Measurements from ENCODE around the gene TSHZ2. TPM values are rescaled to one million over a fixed set of nuclear protein-coding genes. Genes with fewer than 3 reads are reported as not detected.

The TSHZ2 gene
- total RNA-seq, 1 donor from 2014 or later = 1.2 TPM

GRCh38 chr20:53382263-53382844 is 410.2 kb downstream of the TSHZ2 start:
- FAIRE-seq (no peak), DNase-seq (ENCODE audit: low read depth) (no peak)
- Mint-ChIP-seq H3K36me3 (ENCODE audit: low read depth, unreplicated experiment) (no peaks in the 10 kb centered on the region), H3K9me3 (ENCODE audit: unreplicated experiment) (no peaks in the 10 kb centered on the region), H3K27me3 (ENCODE audit: low read depth, unreplicated experiment) (peaks cover 6% of the 10 kb centered on the region), H3K27ac (ENCODE audit: unreplicated experiment) (no peak overlapping the region), H3K4me1 (ENCODE audit: low read depth, unreplicated experiment) (no peaks in the 10 kb centered on the region), H3K4me3 (ENCODE audit: unreplicated experiment) (no peak overlapping the region)
- no peak overlapping the region for H2AFZ ChIP-seq (ENCODE audit: low read depth, low read length)
- H3K9ac ChIP-seq (ENCODE audit: low read length) = no peak overlapping the region
- H3K36me3 ChIP-seq (ENCODE audit: insufficient read depth, low read length) = no peaks in the 10 kb centered on the region
- no peaks in the 10 kb centered on the region for H3K4me1 ChIP-seq (ENCODE audit: insufficient read depth, low read length)
- H3K4me2 ChIP-seq (ENCODE audit: low read length) = no peak overlapping the region
- H3K27me3 ChIP-seq (ENCODE audit: insufficient read depth, low read length) = no peaks in the 10 kb centered on the region
- no peaks in the 10 kb centered on the region for H3K79me2 ChIP-seq (ENCODE audit: insufficient read depth, low read length)
- TF ChIP-seq EZH2 (IDR thresholded peaks at IDR 0.05; ENCODE audit: insufficient read depth, low read length) (no peak), CTCF (IDR thresholded peaks at IDR 0.05; ENCODE audit: insufficient read depth, low read depth, low read length) (no peak)
- H4K20me1 ChIP-seq (ENCODE audit: insufficient read depth, low read length) = no peaks in the 10 kb centered on the region
- H3K27ac ChIP-seq (ENCODE audit: low read depth, low read length) = no peak overlapping the region
- H3K9me3 ChIP-seq (ENCODE audit: insufficient read depth, low read depth, low read length) = no peaks in the 10 kb centered on the region
- no peak overlapping the region for H3K4me3 ChIP-seq (ENCODE audit: insufficient read depth, low read depth, low read length)

DNA sequence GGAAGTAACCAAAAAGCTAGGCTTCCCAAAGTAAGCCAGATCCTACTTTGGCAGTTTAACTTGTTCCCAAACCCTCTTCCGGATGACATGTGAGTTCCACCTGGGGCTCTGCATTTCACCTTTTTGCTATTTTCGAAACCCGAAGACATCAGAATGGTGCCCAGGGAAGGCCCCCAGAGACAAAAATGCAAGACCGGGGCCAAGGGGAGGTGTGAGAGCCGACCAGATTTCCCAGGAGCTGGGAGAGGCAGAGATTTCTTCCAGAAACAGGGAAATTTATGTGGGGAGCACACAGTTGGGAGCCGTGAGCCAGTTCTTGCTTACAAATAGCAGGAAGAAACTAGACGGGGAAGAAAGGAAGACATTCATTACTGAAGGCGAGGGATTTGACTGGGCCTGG is 411.8 kb downstream of the TSHZ2 start:
- Histone ChIP-seq H3K4me1 (ENCODE audit: insufficient read depth, low read length) (no peaks in the 10 kb centered on the region), H3K4me3 (ENCODE audit: insufficient read depth, low read depth, low read length) (no peak overlapping the region), H2AFZ (ENCODE audit: low read depth, low read length) (no peak overlapping the region), H3K27me3 (ENCODE audit: insufficient read depth, low read length) (no peaks in the 10 kb centered on the region), H3K4me2 (ENCODE audit: low read length) (no peak overlapping the region), H3K9me3 (ENCODE audit: insufficient read depth, low read depth, low read length) (no peaks in the 10 kb centered on the region), H3K36me3 (ENCODE audit: insufficient read depth, low read length) (no peaks in the 10 kb centered on the region), H3K9ac (ENCODE audit: low read length) (no peak overlapping the region), H4K20me1 (ENCODE audit: insufficient read depth, low read length) (no peaks in the 10 kb centered on the region), H3K79me2 (ENCODE audit: insufficient read depth, low read length) (no peaks in the 10 kb centered on the region), H3K27ac (ENCODE audit: low read depth, low read length) (no peak overlapping the region)
- no peak overlapping the region for H3K27ac Mint-ChIP-seq (ENCODE audit: unreplicated experiment)
- H3K36me3 Mint-ChIP-seq (ENCODE audit: low read depth, unreplicated experiment) = no peaks in the 10 kb centered on the region
- H3K9me3 Mint-ChIP-seq (ENCODE audit: unreplicated experiment) = no peaks in the 10 kb centered on the region
- H3K4me3 Mint-ChIP-seq (ENCODE audit: unreplicated experiment) = no peak overlapping the region
- H3K27me3 Mint-ChIP-seq (ENCODE audit: low read depth, unreplicated experiment) = peaks cover 6% of the 10 kb centered on the region
- DNase-seq (ENCODE audit: low read depth) (no peak), FAIRE-seq (no peak)
- H3K4me1 Mint-ChIP-seq (ENCODE audit: low read depth, unreplicated experiment) = no peaks in the 10 kb centered on the region
- TF ChIP-seq EZH2 (IDR thresholded peaks at IDR 0.05; ENCODE audit: insufficient read depth, low read length) = no peak
- TF ChIP-seq CTCF (IDR thresholded peaks at IDR 0.05; ENCODE audit: insufficient read depth, low read depth, low read length) = no peak

GRCh38 chr20:53384392-53384791 is 412.2 kb downstream of the TSHZ2 start:
- Mint-ChIP-seq H3K27me3 (ENCODE audit: low read depth, unreplicated experiment) (peaks cover 6% of the 10 kb centered on the region), H3K27ac (ENCODE audit: unreplicated experiment) (no peak overlapping the region), H3K4me1 (ENCODE audit: low read depth, unreplicated experiment) (no peaks in the 10 kb centered on the region), H3K9me3 (ENCODE audit: unreplicated experiment) (no peaks in the 10 kb centered on the region), H3K36me3 (ENCODE audit: low read depth, unreplicated experiment) (no peaks in the 10 kb centered on the region), H3K4me3 (ENCODE audit: unreplicated experiment) (no peak overlapping the region)
- H4K20me1 ChIP-seq (ENCODE audit: insufficient read depth, low read length) = no peaks in the 10 kb centered on the region
- H3K9me3 ChIP-seq (ENCODE audit: insufficient read depth, low read depth, low read length) = no peaks in the 10 kb centered on the region
- DNase-seq (ENCODE audit: low read depth) = no peak
- H3K79me2 ChIP-seq (ENCODE audit: insufficient read depth, low read length) = no peaks in the 10 kb centered on the region
- H2AFZ ChIP-seq (ENCODE audit: low read depth, low read length) = no peak overlapping the region
- no peak for FAIRE-seq
- H3K9ac ChIP-seq (ENCODE audit: low read length) = no peak overlapping the region
- H3K27ac ChIP-seq (ENCODE audit: low read depth, low read length) = no peak overlapping the region
- no peaks in the 10 kb centered on the region for H3K36me3 ChIP-seq (ENCODE audit: insufficient read depth, low read length)
- H3K4me1 ChIP-seq (ENCODE audit: insufficient read depth, low read length) = no peaks in the 10 kb centered on the region
- TF ChIP-seq CTCF (IDR thresholded peaks at IDR 0.05; ENCODE audit: insufficient read depth, low read depth, low read length) (no peak), EZH2 (IDR thresholded peaks at IDR 0.05; ENCODE audit: insufficient read depth, low read length) (no peak)
- H3K4me2 ChIP-seq (ENCODE audit: low read length) = no peak overlapping the region
- H3K27me3 ChIP-seq (ENCODE audit: insufficient read depth, low read length) = no peaks in the 10 kb centered on the region
- H3K4me3 ChIP-seq (ENCODE audit: insufficient read depth, low read depth, low read length) = no peak overlapping the region

All from astrocyte (in vitro differentiated cells and primary cell).